Bronchial epithelial cell (primary cell): ENCODE measurements around the gene FTCD. TPM values are rescaled to one million over a fixed set of nuclear protein-coding genes. Genes with fewer than 3 reads are reported as not detected.

ENCODE experiments used
- DNase-seq: peaks from one replicate; pipeline ENCODE4 v3.0.0-alpha.2; 2010; ENCODE audit warnings: low read depth
- FAIRE-seq: peaks from 2 replicates; lab custom pipeline; 2011; peaks lifted over from hg19 to GRCh38; lab: Jason Lieb, UNC
- H3K27me3 ChIP-seq: 2 replicates; pipeline ENCODE4 v1.5.1; 2011; ENCODE audit warnings: low read length; ENCODE audit not compliant: control insufficient read depth, insufficient read depth
- H3K36me3 ChIP-seq: 2 replicates; pipeline ENCODE4 v1.5.1; 2011; ENCODE audit warnings: low read length; ENCODE audit not compliant: control insufficient read depth, insufficient read depth
- H3K4me3 ChIP-seq: 2 replicates; pipeline ENCODE4 v1.5.1; 2011; ENCODE audit warnings: mild to moderate bottlenecking, low read depth, low read length, control low read depth
- CTCF ChIP-seq: IDR thresholded peaks from 2 replicates; pipeline ENCODE4 v1.5.1; 2011; ENCODE audit warnings: mild to moderate bottlenecking, moderate library complexity, low read length, control low read depth, inconsistent platforms; ENCODE audit not compliant: insufficient read depth, severe bottlenecking
- total RNA-seq: library from RNA; depleted of rRNA; stranded (reverse); fragments of >200 nt; gene quantifications from 2 replicates; pipeline ENCODE4 v1.2.1, GENCODE V29; 2014

The FTCD gene
- total RNA-seq, 1 donor from 2014 or later, result not detected

GRCh38 chr21:46131838-46132651 is 23.3 kb downstream of the FTCD start:
- TF ChIP-seq CTCF, result no peak
- no peak for DNase-seq
- H3K36me3 ChIP-seq, result no peaks in the 10 kb centered on the region
- no peaks in the 10 kb centered on the region for H3K27me3 ChIP-seq
- no peak for FAIRE-seq
- no peak overlapping the region for H3K4me3 ChIP-seq

GRCh38 chr21:46131588-46131837 is 23.9 kb downstream of the FTCD start:
- Histone ChIP-seq H3K36me3 (no peaks in the 10 kb centered on the region), H3K27me3 (no peaks in the 10 kb centered on the region), H3K4me3 (no peak overlapping the region)
- TF ChIP-seq CTCF, result no peak
- FAIRE-seq (no peak), DNase-seq (no peak)

- no peak for TF ChIP-seq CTCF
- DNase-seq (no peak), FAIRE-seq (no peak)
- Histone ChIP-seq H3K4me3 (no peak overlapping the region), H3K27me3 (no peaks in the 10 kb centered on the region), H3K36me3 (no peaks in the 10 kb centered on the region)
These were observed 24.4 kb downstream of the FTCD start for GRCh38 chr21:46130831-46131587.

- no peaks in the 10 kb centered on the region for H3K27me3 ChIP-seq
- no peaks in the 10 kb centered on the region for H3K36me3 ChIP-seq
- DNase-seq, result no peak
- FAIRE-seq, result no peak
- no peak overlapping the region for H3K4me3 ChIP-seq
- TF ChIP-seq CTCF, result no peak
These were observed 25.3 kb downstream of the FTCD start for GRCh38 chr21:46129846-46130651.

GRCh38 chr21:46128933-46129571 is 26.3 kb downstream of the FTCD start:
- no peak for TF ChIP-seq CTCF
- Histone ChIP-seq H3K27me3 (no peaks in the 10 kb centered on the region), H3K36me3 (no peaks in the 10 kb centered on the region), H3K4me3 (no peak overlapping the region)
- FAIRE-seq (no peak), DNase-seq (no peak)
